ENCODE measurements around the gene BMERB1. TPM values are rescaled to one million over a fixed set of nuclear protein-coding genes. Genes with fewer than 3 reads are reported as not detected.
"Not testable (repeated sequence)": the region's sequence is repeated elsewhere in the genome, so short reads cannot be mapped to it uniquely, and the experiment has no call there.

BMERB1 gene
- total and polyA plus RNA-seq, 9 of the 15 experiments (the other 6 are each of a cell fraction or from before 2014, with no cell fraction given): 0.29 to 2.9 (median 0.94) TPM

- TF ChIP-seq, protein P1, sequence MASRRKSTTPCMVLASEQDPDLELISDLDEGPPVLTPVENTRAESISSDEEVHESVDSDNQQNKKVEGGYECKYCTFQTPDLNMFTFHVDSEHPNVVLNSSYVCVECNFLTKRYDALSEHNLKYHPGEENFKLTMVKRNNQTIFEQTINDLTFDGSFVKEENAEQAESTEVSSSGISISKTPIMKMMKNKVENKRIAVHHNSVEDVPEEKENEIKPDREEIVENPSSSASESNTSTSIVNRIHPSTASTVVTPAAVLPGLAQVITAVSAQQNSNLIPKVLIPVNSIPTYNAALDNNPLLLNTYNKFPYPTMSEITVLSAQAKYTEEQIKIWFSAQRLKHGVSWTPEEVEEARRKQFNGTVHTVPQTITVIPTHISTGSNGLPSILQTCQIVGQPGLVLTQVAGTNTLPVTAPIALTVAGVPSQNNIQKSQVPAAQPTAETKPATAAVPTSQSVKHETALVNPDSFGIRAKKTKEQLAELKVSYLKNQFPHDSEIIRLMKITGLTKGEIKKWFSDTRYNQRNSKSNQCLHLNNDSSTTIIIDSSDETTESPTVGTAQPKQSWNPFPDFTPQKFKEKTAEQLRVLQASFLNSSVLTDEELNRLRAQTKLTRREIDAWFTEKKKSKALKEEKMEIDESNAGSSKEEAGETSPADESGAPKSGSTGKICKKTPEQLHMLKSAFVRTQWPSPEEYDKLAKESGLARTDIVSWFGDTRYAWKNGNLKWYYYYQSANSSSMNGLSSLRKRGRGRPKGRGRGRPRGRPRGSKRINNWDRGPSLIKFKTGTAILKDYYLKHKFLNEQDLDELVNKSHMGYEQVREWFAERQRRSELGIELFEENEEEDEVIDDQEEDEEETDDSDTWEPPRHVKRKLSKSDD (conservative IDR thresholded peaks at IDR 0.05; ENCODE audit: low read length): no peak
Observed at GRCh38 chr16:15404792-15405191, 29.6 kb upstream of the BMERB1 start (continued).

- POLR2A ChIA-PET; in situ Hi-C loops (cut with MboI); H3K36me3 ChIP-seq (ENCODE audit: control insufficient read depth, insufficient read depth, low read length); H3K9me3 ChIP-seq (replicated peaks; ENCODE audit: control insufficient read depth, insufficient read depth, low read depth, low read length); H3K4me3 ChIP-seq; CTCF ChIA-PET (ENCODE audit: low intra/inter-chr PET ratio); H3K4me2 ChIP-seq (ENCODE audit: insufficient read depth, low read length); ATAC-seq; H3K27me3 ChIP-seq (ENCODE audit: control insufficient read depth in 2 of 2, insufficient read depth in 2 of 2, low read length in 2 of 2); DNase-seq (ENCODE audit: extremely low read depth in 1 of 4, low spot score in 3 of 4); H3K9me1 ChIP-seq (ENCODE audit: control insufficient read depth, insufficient read depth, low read length); H3K79me2 ChIP-seq (ENCODE audit: control insufficient read depth, insufficient read depth, low read length); intact Hi-C loops (cut with micrococcal nuclease); FAIRE-seq; H2AFZ ChIP-seq (ENCODE audit: low read depth, low read length); H3K9ac ChIP-seq (ENCODE audit: insufficient read depth in 1 of 2, low read depth in 2 of 2, low read length in 2 of 2); H3K27ac ChIP-seq (ENCODE audit: extremely low read depth, low read depth, low read length); H3K4me1 ChIP-seq (replicated peaks in 1 of 2; ENCODE audit: control insufficient read depth in 2 of 2, insufficient read depth in 2 of 2, low read length in 2 of 2); BruUV-seq (replicated peaks); H4K20me1 ChIP-seq (replicated peaks; ENCODE audit: control insufficient read depth, insufficient read depth, low read length): not testable (repeated sequence)
- 25% methylated on average over 3 of the region's 4 CpGs for WGBS (ENCODE audit: insufficient coverage, low coverage, missing lambda C conversion rate)
- TF ChIP-seq CBX2 (IDR thresholded peaks at IDR 0.05; ENCODE audit: insufficient read depth, low read length, poor library complexity, severe bottlenecking): peak; percentile 28
Observed at GRCh38 chr16:15407756-15408155, 26.6 kb upstream of the BMERB1 start.

DNA sequence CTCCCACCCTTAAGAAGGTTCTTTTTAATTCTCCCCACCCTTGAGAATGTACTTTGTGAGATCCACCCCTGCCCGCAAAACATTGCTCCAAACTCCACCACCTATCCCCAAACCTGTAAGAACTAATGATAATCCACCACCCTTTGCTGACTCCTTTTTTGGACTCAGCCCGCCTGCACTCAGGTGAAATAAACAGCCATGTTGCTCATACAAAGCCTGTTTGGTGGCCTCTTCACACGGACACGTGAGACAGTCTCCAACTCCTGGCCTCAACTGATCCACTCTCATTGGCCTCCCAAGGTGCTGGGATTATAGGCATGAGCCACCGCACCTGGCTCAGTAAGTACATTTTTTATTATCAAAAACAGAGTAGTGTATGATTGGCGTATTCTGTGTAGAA is 24.9 kb upstream of the BMERB1 start:
- intact Hi-C loops (cut with micrococcal nuclease); H3K9me3 ChIP-seq (replicated peaks; ENCODE audit: control insufficient read depth, insufficient read depth, low read depth, low read length); FAIRE-seq; POLR2A ChIA-PET; H3K79me2 ChIP-seq (ENCODE audit: control insufficient read depth, insufficient read depth, low read length); H3K9me1 ChIP-seq (ENCODE audit: control insufficient read depth, insufficient read depth, low read length); H3K27me3 ChIP-seq (ENCODE audit: control insufficient read depth in 2 of 2, insufficient read depth in 2 of 2, low read length in 2 of 2); in situ Hi-C loops (cut with MboI); H4K20me1 ChIP-seq (replicated peaks; ENCODE audit: control insufficient read depth, insufficient read depth, low read length); H2AFZ ChIP-seq (ENCODE audit: low read depth, low read length); H3K9ac ChIP-seq (ENCODE audit: insufficient read depth in 1 of 2, low read depth in 2 of 2, low read length in 2 of 2); CTCF ChIA-PET (ENCODE audit: low intra/inter-chr PET ratio); DNase-seq (ENCODE audit: extremely low read depth in 1 of 4, low spot score in 3 of 4); H3K36me3 ChIP-seq (ENCODE audit: control insufficient read depth, insufficient read depth, low read length); ATAC-seq; H3K4me3 ChIP-seq; BruUV-seq (replicated peaks); H3K27ac ChIP-seq (ENCODE audit: extremely low read depth, low read depth, low read length); H3K4me1 ChIP-seq (replicated peaks in 1 of 2; ENCODE audit: control insufficient read depth in 2 of 2, insufficient read depth in 2 of 2, low read length in 2 of 2); H3K4me2 ChIP-seq (ENCODE audit: insufficient read depth, low read length): not testable (repeated sequence)
- 25% methylated on average over 6 of the region's 6 CpGs for WGBS (ENCODE audit: insufficient coverage, low coverage, missing lambda C conversion rate)

All from K562 (cell line).